Liver (tissue), 9 donors: ENCODE data around the gene YPEL2. TPM values are rescaled to one million over a fixed set of nuclear protein-coding genes. Genes with fewer than 3 reads are reported as not detected.

Source experiments
- DNase-seq: peaks from one replicate; pipeline ENCODE4 v3.0.0-alpha.2; 2017; ENCODE audit warnings: low spot score
- H3K27ac ChIP-seq, 2 donors: one replicate each; pipeline ENCODE4 v1.7.0; 2013; ENCODE audit warnings: inconsistent platforms in 2 of 2, low read length in 2 of 2, control low read depth in 1 of 2, low read depth in 1 of 2, mild to moderate bottlenecking in 1 of 2
- H3K27me3 ChIP-seq, 4 donors: one replicate each; pipeline versions ENCODE4 v1.6.1 to v1.7.0; 2013; ENCODE audit warnings: low read length in 3 of 4, inconsistent platforms in 1 of 4, mild to moderate bottlenecking in 1 of 4, moderate library complexity in 1 of 4; ENCODE audit not compliant: control insufficient read depth in 4 of 4, insufficient read depth in 4 of 4
- H3K36me3 ChIP-seq, 4 donors: one replicate each; pipeline versions ENCODE4 v1.6.1 to v1.7.0; 2013; ENCODE audit warnings: low read length in 3 of 4, mild to moderate bottlenecking in 3 of 4, low read depth in 1 of 4, moderate library complexity in 1 of 4; ENCODE audit not compliant: control insufficient read depth in 4 of 4, insufficient read depth in 3 of 4
- H3K4me1 ChIP-seq, 4 donors: one replicate each; pipeline versions ENCODE4 v1.6.1 to v1.7.0; 2013; ENCODE audit warnings: low read length in 3 of 4, mild to moderate bottlenecking in 3 of 4, moderate library complexity in 1 of 4; ENCODE audit not compliant: control insufficient read depth in 4 of 4, insufficient read depth in 4 of 4
- H3K4me3 ChIP-seq, 3 donors: one replicate each; pipeline versions ENCODE4 v1.6.1 to v1.7.0; 2013; ENCODE audit warnings: low read length in 3 of 3, control low read depth in 1 of 3, low read depth in 1 of 3, mild to moderate bottlenecking in 1 of 3
- H3K9ac ChIP-seq, 2 donors: one replicate each; pipeline ENCODE4 v1.7.0; 2013; ENCODE audit warnings: low read length in 2 of 2, mild to moderate bottlenecking in 2 of 2, moderate library complexity in 2 of 2, control low read depth in 1 of 2, low read depth in 1 of 2
- H3K9me3 ChIP-seq, 4 donors: one replicate each; pipeline versions ENCODE4 v1.6.1 to v1.7.0; 2013; ENCODE audit warnings: low read length in 3 of 4; ENCODE audit not compliant: control insufficient read depth in 4 of 4
- FOXA1 ChIP-seq: IDR thresholded peaks from 2 replicates; pipeline ENCODE4 v1.6.1; 2016; ENCODE audit warnings: antibody characterized with exemption
- FOXA2 ChIP-seq: IDR thresholded peaks from 2 replicates; pipeline ENCODE4 v1.6.1; 2016; ENCODE audit warnings: antibody characterized with exemption
- GABPA ChIP-seq, 2 donors: IDR thresholded peaks in 1 of 2; conservative IDR thresholded peaks in 1 of 2; 2 replicates each; pipeline ENCODE4 v1.6.1; 2016; ENCODE audit warnings: antibody characterized with exemption in 2 of 2, mild to moderate bottlenecking in 1 of 2, moderate library complexity in 1 of 2
- HNF4A ChIP-seq, 2 donors: conservative IDR thresholded peaks; 2 replicates each; pipeline ENCODE4 v1.6.1; 2016; ENCODE audit warnings: antibody characterized with exemption in 2 of 2, mild to moderate bottlenecking in 2 of 2
- HNF4G ChIP-seq: IDR thresholded peaks from 2 replicates; pipeline ENCODE4 v1.6.1; 2016; ENCODE audit warnings: antibody characterized with exemption
- JUND ChIP-seq, 2 donors: IDR thresholded peaks; 2 replicates each; pipeline ENCODE4 v1.6.1; 2016; ENCODE audit warnings: antibody characterized with exemption in 2 of 2
- RAD21 ChIP-seq, 2 donors: IDR thresholded peaks; 2 replicates each; pipeline ENCODE4 v1.6.1; 2016; ENCODE audit warnings: antibody characterized with exemption in 2 of 2, mild to moderate bottlenecking in 2 of 2
- RXRA ChIP-seq, 2 donors: IDR thresholded peaks; 2 replicates each; pipeline ENCODE4 v1.6.1; 2017 to 2018; ENCODE audit warnings: antibody characterized with exemption in 2 of 2, mild to moderate bottlenecking in 1 of 2
- SP1 ChIP-seq: IDR thresholded peaks from 2 replicates; pipeline ENCODE4 v1.6.1; 2018; ENCODE audit warnings: antibody characterized with exemption, mild to moderate bottlenecking
- TAF1 ChIP-seq: conservative IDR thresholded peaks from 2 replicates; pipeline ENCODE4 v1.6.1; 2016; ENCODE audit warnings: antibody characterized with exemption, mild to moderate bottlenecking
- YY1 ChIP-seq: IDR thresholded peaks from 2 replicates; pipeline ENCODE4 v1.6.1; 2016; ENCODE audit warnings: antibody characterized with exemption, mild to moderate bottlenecking
- WGBS: extraction: QIAGEN DNeasy Blood & Tissue Kit; methylation state at CpG from one replicate; pipeline ENCODE4 v1.1.7; 2013; 5-methylcytosine and 5-hydroxymethylcytosine counted together
- polyA plus RNA-seq, 2 donors: library from polyadenylated mRNA; stranded (reverse) in 1 of 2; unstranded in 1 of 2; fragments of 200-250 nt in 1 of 2; fragments of >200 nt in 1 of 2; fragmentation: Nextera tagmentation in 1 of 2; extraction: Ambion mirVana in 1 of 2; gene quantifications; one replicate each; pipeline versions ENCODE4 v1.2.1 to v1.2.3, GENCODE V29; 2013 to 2015
- total RNA-seq, 2 donors: library from RNA; depleted of rRNA; stranded (reverse); fragments of >200 nt; gene quantifications; one replicate each; pipeline ENCODE4 v1.2.3, GENCODE V29; 2014
- TF ChIP-seq, protein P1 (sequence below): IDR thresholded peaks from 2 replicates; pipeline ENCODE4 v1.6.1; 2016; ENCODE audit warnings: antibody characterized with exemption
- TF ChIP-seq, protein P2 (sequence below): IDR thresholded peaks from 2 replicates; pipeline ENCODE4 v1.6.1; 2016; ENCODE audit warnings: antibody characterized with exemption
- TF ChIP-seq, protein P3 (sequence below): fragments of 150-350 bp; IDR thresholded peaks from 2 replicates; pipeline ENCODE4 v1.5.1; 2017; ENCODE audit warnings: improper control_type of control experiment, low read depth, low read length; ENCODE audit not compliant: missing input control
- TF ChIP-seq, protein P4 (sequence below): IDR thresholded peaks from 2 replicates; pipeline ENCODE4 v1.6.1; 2016; ENCODE audit warnings: antibody characterized with exemption, mild to moderate bottlenecking
- TF ChIP-seq, protein P5 (sequence below): IDR thresholded peaks from 2 replicates; pipeline ENCODE4 v1.6.1; 2016; ENCODE audit warnings: antibody characterized with exemption
- donor health status: healthy.
- donor health status: healthy.
- donor health status: healthy.
- donor health status: healthy.
- donor health status: healthy.

YPEL2 gene
- total and polyA plus RNA-seq, 4 donors = 4.2 to 23.8 (median 11.3) TPM

DNA sequence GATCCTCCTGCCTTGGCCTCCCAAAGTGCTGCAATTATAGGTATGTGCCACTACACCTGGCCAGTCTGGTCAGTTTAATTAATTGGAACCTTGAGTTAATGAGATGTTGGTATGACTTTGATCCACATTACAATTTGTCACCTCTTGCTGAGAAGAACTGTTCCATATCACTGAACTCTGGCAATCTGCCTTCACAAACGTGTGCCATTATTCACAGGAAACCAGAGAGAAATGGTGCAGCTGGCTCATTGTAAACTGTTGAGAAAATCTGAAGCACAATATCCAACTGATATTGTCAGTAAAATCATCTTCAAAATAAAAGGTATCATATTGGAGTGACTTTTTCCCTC lies 39.3 kb upstream of the YPEL2 start:
- Histone ChIP-seq H3K36me3 (no peaks in the 10 kb centered on the region), H3K27ac (no peak overlapping the region), H3K4me3 (no peak overlapping the region), H3K27me3 (no peaks in the 10 kb centered on the region), H3K9ac (no peak overlapping the region), H3K9me3 (no peaks in the 10 kb centered on the region), H3K4me1 (peaks cover 0 to 9% (median 4%) of the 10 kb centered on the region in 4 donors)
- no peak for DNase-seq
- no peak for TF ChIP-seq FOXA1
- no peak for TF ChIP-seq TAF1
- no peak for TF ChIP-seq JUND (IDR thresholded peaks at IDR 0.05)
- no peak for TF ChIP-seq RAD21 (IDR thresholded peaks at IDR 0.05)
- TF ChIP-seq, protein P1, sequence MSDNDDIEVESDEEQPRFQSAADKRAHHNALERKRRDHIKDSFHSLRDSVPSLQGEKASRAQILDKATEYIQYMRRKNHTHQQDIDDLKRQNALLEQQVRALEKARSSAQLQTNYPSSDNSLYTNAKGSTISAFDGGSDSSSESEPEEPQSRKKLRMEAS = no peak
- TF ChIP-seq, protein P2, sequence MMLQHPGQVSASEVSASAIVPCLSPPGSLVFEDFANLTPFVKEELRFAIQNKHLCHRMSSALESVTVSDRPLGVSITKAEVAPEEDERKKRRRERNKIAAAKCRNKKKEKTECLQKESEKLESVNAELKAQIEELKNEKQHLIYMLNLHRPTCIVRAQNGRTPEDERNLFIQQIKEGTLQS = no peak
- TF ChIP-seq YY1 = no peak
- no peak for TF ChIP-seq FOXA2
- TF ChIP-seq, protein P3, sequence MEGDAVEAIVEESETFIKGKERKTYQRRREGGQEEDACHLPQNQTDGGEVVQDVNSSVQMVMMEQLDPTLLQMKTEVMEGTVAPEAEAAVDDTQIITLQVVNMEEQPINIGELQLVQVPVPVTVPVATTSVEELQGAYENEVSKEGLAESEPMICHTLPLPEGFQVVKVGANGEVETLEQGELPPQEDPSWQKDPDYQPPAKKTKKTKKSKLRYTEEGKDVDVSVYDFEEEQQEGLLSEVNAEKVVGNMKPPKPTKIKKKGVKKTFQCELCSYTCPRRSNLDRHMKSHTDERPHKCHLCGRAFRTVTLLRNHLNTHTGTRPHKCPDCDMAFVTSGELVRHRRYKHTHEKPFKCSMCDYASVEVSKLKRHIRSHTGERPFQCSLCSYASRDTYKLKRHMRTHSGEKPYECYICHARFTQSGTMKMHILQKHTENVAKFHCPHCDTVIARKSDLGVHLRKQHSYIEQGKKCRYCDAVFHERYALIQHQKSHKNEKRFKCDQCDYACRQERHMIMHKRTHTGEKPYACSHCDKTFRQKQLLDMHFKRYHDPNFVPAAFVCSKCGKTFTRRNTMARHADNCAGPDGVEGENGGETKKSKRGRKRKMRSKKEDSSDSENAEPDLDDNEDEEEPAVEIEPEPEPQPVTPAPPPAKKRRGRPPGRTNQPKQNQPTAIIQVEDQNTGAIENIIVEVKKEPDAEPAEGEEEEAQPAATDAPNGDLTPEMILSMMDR = no peak
- TF ChIP-seq, protein P4, sequence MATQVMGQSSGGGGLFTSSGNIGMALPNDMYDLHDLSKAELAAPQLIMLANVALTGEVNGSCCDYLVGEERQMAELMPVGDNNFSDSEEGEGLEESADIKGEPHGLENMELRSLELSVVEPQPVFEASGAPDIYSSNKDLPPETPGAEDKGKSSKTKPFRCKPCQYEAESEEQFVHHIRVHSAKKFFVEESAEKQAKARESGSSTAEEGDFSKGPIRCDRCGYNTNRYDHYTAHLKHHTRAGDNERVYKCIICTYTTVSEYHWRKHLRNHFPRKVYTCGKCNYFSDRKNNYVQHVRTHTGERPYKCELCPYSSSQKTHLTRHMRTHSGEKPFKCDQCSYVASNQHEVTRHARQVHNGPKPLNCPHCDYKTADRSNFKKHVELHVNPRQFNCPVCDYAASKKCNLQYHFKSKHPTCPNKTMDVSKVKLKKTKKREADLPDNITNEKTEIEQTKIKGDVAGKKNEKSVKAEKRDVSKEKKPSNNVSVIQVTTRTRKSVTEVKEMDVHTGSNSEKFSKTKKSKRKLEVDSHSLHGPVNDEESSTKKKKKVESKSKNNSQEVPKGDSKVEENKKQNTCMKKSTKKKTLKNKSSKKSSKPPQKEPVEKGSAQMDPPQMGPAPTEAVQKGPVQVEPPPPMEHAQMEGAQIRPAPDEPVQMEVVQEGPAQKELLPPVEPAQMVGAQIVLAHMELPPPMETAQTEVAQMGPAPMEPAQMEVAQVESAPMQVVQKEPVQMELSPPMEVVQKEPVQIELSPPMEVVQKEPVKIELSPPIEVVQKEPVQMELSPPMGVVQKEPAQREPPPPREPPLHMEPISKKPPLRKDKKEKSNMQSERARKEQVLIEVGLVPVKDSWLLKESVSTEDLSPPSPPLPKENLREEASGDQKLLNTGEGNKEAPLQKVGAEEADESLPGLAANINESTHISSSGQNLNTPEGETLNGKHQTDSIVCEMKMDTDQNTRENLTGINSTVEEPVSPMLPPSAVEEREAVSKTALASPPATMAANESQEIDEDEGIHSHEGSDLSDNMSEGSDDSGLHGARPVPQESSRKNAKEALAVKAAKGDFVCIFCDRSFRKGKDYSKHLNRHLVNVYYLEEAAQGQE = no peak
- no peak for TF ChIP-seq GABPA (IDR thresholded peaks at IDR 0.05 in 1 of 2, conservative IDR thresholded peaks at IDR 0.05 in 1 of 2)
- TF ChIP-seq SP1 = no peak
- no peak for TF ChIP-seq HNF4G
- 59% methylated on average over 1 of the region's 1 CpG for WGBS

DNA sequence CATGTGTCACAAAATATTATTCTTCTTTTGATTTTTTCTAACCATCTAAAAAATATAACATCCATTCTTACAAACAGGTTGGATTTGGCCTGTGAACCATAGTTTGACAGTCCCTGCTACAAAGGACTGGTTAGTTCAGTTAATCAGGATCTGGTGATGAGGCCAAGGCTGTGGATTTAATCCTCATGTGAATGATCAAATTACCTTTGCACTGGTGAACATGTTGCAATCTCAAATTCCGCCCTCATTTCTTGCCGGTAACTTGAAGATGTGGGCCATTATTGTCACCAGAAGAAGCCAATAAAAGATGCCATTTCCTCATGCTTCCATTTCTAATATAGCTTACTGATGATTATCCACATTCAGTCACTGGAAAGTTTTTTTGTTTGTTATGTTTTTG lies 35.3 kb upstream of the YPEL2 start:
- peak overlapping the region; percentile 68 to 78 for H3K27ac ChIP-seq
- H3K36me3 ChIP-seq = no peaks in the 10 kb centered on the region
- H3K9me3 ChIP-seq = no peaks in the 10 kb centered on the region
- no peak overlapping the region for H3K4me3 ChIP-seq
- no peak for TF ChIP-seq RAD21 (IDR thresholded peaks at IDR 0.05)
- TF ChIP-seq, protein P5, sequence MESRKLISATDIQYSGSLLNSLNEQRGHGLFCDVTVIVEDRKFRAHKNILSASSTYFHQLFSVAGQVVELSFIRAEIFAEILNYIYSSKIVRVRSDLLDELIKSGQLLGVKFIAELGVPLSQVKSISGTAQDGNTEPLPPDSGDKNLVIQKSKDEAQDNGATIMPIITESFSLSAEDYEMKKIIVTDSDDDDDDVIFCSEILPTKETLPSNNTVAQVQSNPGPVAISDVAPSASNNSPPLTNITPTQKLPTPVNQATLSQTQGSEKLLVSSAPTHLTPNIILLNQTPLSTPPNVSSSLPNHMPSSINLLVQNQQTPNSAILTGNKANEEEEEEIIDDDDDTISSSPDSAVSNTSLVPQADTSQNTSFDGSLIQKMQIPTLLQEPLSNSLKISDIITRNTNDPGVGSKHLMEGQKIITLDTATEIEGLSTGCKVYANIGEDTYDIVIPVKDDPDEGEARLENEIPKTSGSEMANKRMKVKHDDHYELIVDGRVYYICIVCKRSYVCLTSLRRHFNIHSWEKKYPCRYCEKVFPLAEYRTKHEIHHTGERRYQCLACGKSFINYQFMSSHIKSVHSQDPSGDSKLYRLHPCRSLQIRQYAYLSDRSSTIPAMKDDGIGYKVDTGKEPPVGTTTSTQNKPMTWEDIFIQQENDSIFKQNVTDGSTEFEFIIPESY = peak; percentile 2
- peak in 1 of 2 donors; percentile 49 for TF ChIP-seq RXRA (IDR thresholded peaks at IDR 0.05)
- peak; percentile 51 to 72 for TF ChIP-seq HNF4A (conservative IDR thresholded peaks at IDR 0.05)
- no peaks in the 10 kb centered on the region for H3K27me3 ChIP-seq
- WGBS = 34% methylated on average over 2 of the region's 2 CpGs
- no peak for DNase-seq
- H3K9ac ChIP-seq = no peak overlapping the region
- H3K4me1 ChIP-seq = peaks cover 0 to 12% (median 7%) of the 10 kb centered on the region in 4 donors
